GM18499 (cell line): ENCODE results near the gene TBC1D4.
"Not testable (repeated sequence)": the region's sequence is repeated elsewhere in the genome, so short reads cannot be mapped to it uniquely, and the experiment has no call there.

Experiments used
- ATAC-seq: cut with Tn5 transposase; IDR thresholded peaks from one replicate; pipeline ENCODE4 v1.9.1; 2021; ENCODE audit warnings: moderate number of reproducible peaks; ENCODE audit not compliant: insufficient read depth, unreplicated experiment

The TBC1D4 gene

GRCh38 chr13:75334634-75335447 lies 147.1 kb downstream of the TBC1D4 start:
- no peak for ATAC-seq

- no peak for ATAC-seq
Observed at GRCh38 chr13:75333103-75333502, 148.9 kb downstream of the TBC1D4 start.

- no peak for ATAC-seq
Observed at GRCh38 chr13:75331792-75332349, 150.1 kb downstream of the TBC1D4 start.

GRCh38 chr13:75330770-75331169 lies 151.2 kb downstream of the TBC1D4 start:
- ATAC-seq, result no peak

GRCh38 chr13:75329723-75330122 lies 152.2 kb downstream of the TBC1D4 start:
- no peak for ATAC-seq

GRCh38 chr13:75329097-75329496 lies 152.9 kb downstream of the TBC1D4 start:
- ATAC-seq, result no peak

- ATAC-seq, result no peak
Observed at GRCh38 chr13:75327135-75327510, 154.8 kb downstream of the TBC1D4 start.

GRCh38 chr13:75326173-75327134 lies 155.5 kb downstream of the TBC1D4 start:
- peak; percentile 81 for ATAC-seq

- ATAC-seq, result no peak
Observed at GRCh38 chr13:75325711-75326110, 156.3 kb downstream of the TBC1D4 start.

GRCh38 chr13:75324413-75324940 lies 157.5 kb downstream of the TBC1D4 start:
- ATAC-seq, result no peak

GRCh38 chr13:75321084-75321483 lies 160.9 kb downstream of the TBC1D4 start:
- no peak for ATAC-seq

GRCh38 chr13:75319254-75319653 lies 162.7 kb downstream of the TBC1D4 start:
- no peak for ATAC-seq

GRCh38 chr13:75318138-75318833 lies 163.7 kb downstream of the TBC1D4 start:
- no peak for ATAC-seq

GRCh38 chr13:75316427-75316826 lies 165.5 kb downstream of the TBC1D4 start:
- ATAC-seq, result no peak

- no peak for ATAC-seq
Observed at GRCh38 chr13:75312884-75313520, 169.0 kb downstream of the TBC1D4 start.

- no peak for ATAC-seq
Observed at GRCh38 chr13:75309981-75310580, 171.9 kb downstream of the TBC1D4 start.

- no peak for ATAC-seq
Observed at GRCh38 chr13:75308222-75308621, 173.7 kb downstream of the TBC1D4 start.

GRCh38 chr13:75307370-75307949 lies 174.5 kb downstream of the TBC1D4 start:
- ATAC-seq, result no peak

- not testable (repeated sequence) for ATAC-seq
Observed at GRCh38 chr13:75306967-75307366, 175.0 kb downstream of the TBC1D4 start.
